Measurements from ENCODE around the gene ARX.

Gene ARX

GRCh38 chrX:24999511-24999910, 16.3 kb downstream of the ARX start:
- Histone ChIP-seq H3K79me2 (ENCODE audit: control insufficient read depth, insufficient read depth, low read length, unreplicated experiment) (no peaks in the 10 kb centered on the region), H3K27me3 (ENCODE audit: insufficient read depth, low read length) (peaks cover 20% of the 10 kb centered on the region), H3K27ac (ENCODE audit: low read depth, low read length) (no peak overlapping the region), H2AFZ (ENCODE audit: low read length, unreplicated experiment) (no peak overlapping the region), H3K4me1 (ENCODE audit: control insufficient read depth, insufficient read depth, low read length, unreplicated experiment) (no peaks in the 10 kb centered on the region), H3K36me3 (ENCODE audit: insufficient read depth, low read length) (no peaks in the 10 kb centered on the region), H3K4me3 (ENCODE audit: low read depth, low read length) (no peak overlapping the region)

GRCh38 chrX:24996096-24996709, 19.6 kb downstream of the ARX start:
- no peaks in the 10 kb centered on the region for H3K4me1 ChIP-seq (ENCODE audit: control insufficient read depth, insufficient read depth, low read length, unreplicated experiment)
- H3K36me3 ChIP-seq (ENCODE audit: insufficient read depth, low read length) = no peaks in the 10 kb centered on the region
- no peaks in the 10 kb centered on the region for H3K79me2 ChIP-seq (ENCODE audit: control insufficient read depth, insufficient read depth, low read length, unreplicated experiment)
- H2AFZ ChIP-seq (ENCODE audit: low read length, unreplicated experiment) = no peak overlapping the region
- no peak overlapping the region for H3K4me3 ChIP-seq (ENCODE audit: low read depth, low read length)
- H3K27ac ChIP-seq (ENCODE audit: low read depth, low read length) = no peak overlapping the region
- H3K27me3 ChIP-seq (ENCODE audit: insufficient read depth, low read length) = no peaks in the 10 kb centered on the region

- Histone ChIP-seq H3K27ac (ENCODE audit: low read depth, low read length) (no peak overlapping the region), H3K4me1 (ENCODE audit: control insufficient read depth, insufficient read depth, low read length, unreplicated experiment) (no peaks in the 10 kb centered on the region), H2AFZ (ENCODE audit: low read length, unreplicated experiment) (no peak overlapping the region), H3K79me2 (ENCODE audit: control insufficient read depth, insufficient read depth, low read length, unreplicated experiment) (no peaks in the 10 kb centered on the region), H3K27me3 (ENCODE audit: insufficient read depth, low read length) (no peaks in the 10 kb centered on the region), H3K36me3 (ENCODE audit: insufficient read depth, low read length) (no peaks in the 10 kb centered on the region), H3K4me3 (ENCODE audit: low read depth, low read length) (no peak overlapping the region)
Observed at GRCh38 chrX:24993879-24994278, 21.9 kb downstream of the ARX start.

- no peaks in the 10 kb centered on the region for H3K27me3 ChIP-seq (ENCODE audit: insufficient read depth, low read length)
- no peak overlapping the region for H3K4me3 ChIP-seq (ENCODE audit: low read depth, low read length)
- no peak overlapping the region for H2AFZ ChIP-seq (ENCODE audit: low read length, unreplicated experiment)
- no peaks in the 10 kb centered on the region for H3K79me2 ChIP-seq (ENCODE audit: control insufficient read depth, insufficient read depth, low read length, unreplicated experiment)
- H3K27ac ChIP-seq (ENCODE audit: low read depth, low read length) = no peak overlapping the region
- no peaks in the 10 kb centered on the region for H3K36me3 ChIP-seq (ENCODE audit: insufficient read depth, low read length)
- H3K4me1 ChIP-seq (ENCODE audit: control insufficient read depth, insufficient read depth, low read length, unreplicated experiment) = no peaks in the 10 kb centered on the region
Observed at GRCh38 chrX:24990535-24990934, 25.2 kb downstream of the ARX start.

- H3K27me3 ChIP-seq (ENCODE audit: insufficient read depth, low read length) = no peaks in the 10 kb centered on the region
- H3K36me3 ChIP-seq (ENCODE audit: insufficient read depth, low read length) = no peaks in the 10 kb centered on the region
- H3K79me2 ChIP-seq (ENCODE audit: control insufficient read depth, insufficient read depth, low read length, unreplicated experiment) = no peaks in the 10 kb centered on the region
- H3K4me3 ChIP-seq (ENCODE audit: low read depth, low read length) = no peak overlapping the region
- no peak overlapping the region for H3K27ac ChIP-seq (ENCODE audit: low read depth, low read length)
- no peak overlapping the region for H2AFZ ChIP-seq (ENCODE audit: low read length, unreplicated experiment)
- no peaks in the 10 kb centered on the region for H3K4me1 ChIP-seq (ENCODE audit: control insufficient read depth, insufficient read depth, low read length, unreplicated experiment)
Observed at GRCh38 chrX:24988314-24988713, 27.5 kb downstream of the ARX start.

GRCh38 chrX:24987731-24988130, 28.0 kb downstream of the ARX start:
- Histone ChIP-seq H3K79me2 (ENCODE audit: control insufficient read depth, insufficient read depth, low read length, unreplicated experiment) (no peaks in the 10 kb centered on the region), H2AFZ (ENCODE audit: low read length, unreplicated experiment) (no peak overlapping the region), H3K27ac (ENCODE audit: low read depth, low read length) (no peak overlapping the region), H3K27me3 (ENCODE audit: insufficient read depth, low read length) (no peaks in the 10 kb centered on the region), H3K4me1 (ENCODE audit: control insufficient read depth, insufficient read depth, low read length, unreplicated experiment) (no peaks in the 10 kb centered on the region), H3K4me3 (ENCODE audit: low read depth, low read length) (no peak overlapping the region), H3K36me3 (ENCODE audit: insufficient read depth, low read length) (no peaks in the 10 kb centered on the region)

GRCh38 chrX:24985120-24985519, 30.6 kb downstream of the ARX start:
- Histone ChIP-seq H3K4me1 (ENCODE audit: control insufficient read depth, insufficient read depth, low read length, unreplicated experiment) (peaks cover 7% of the 10 kb centered on the region), H3K36me3 (ENCODE audit: insufficient read depth, low read length) (no peaks in the 10 kb centered on the region), H3K79me2 (ENCODE audit: control insufficient read depth, insufficient read depth, low read length, unreplicated experiment) (no peaks in the 10 kb centered on the region), H2AFZ (ENCODE audit: low read length, unreplicated experiment) (no peak overlapping the region), H3K27me3 (ENCODE audit: insufficient read depth, low read length) (no peaks in the 10 kb centered on the region), H3K4me3 (ENCODE audit: low read depth, low read length) (no peak overlapping the region), H3K27ac (ENCODE audit: low read depth, low read length) (no peak overlapping the region)

- Histone ChIP-seq H3K27ac (ENCODE audit: low read depth, low read length) (no peak overlapping the region), H3K4me3 (ENCODE audit: low read depth, low read length) (no peak overlapping the region), H3K36me3 (ENCODE audit: insufficient read depth, low read length) (no peaks in the 10 kb centered on the region), H3K79me2 (ENCODE audit: control insufficient read depth, insufficient read depth, low read length, unreplicated experiment) (no peaks in the 10 kb centered on the region), H3K27me3 (ENCODE audit: insufficient read depth, low read length) (no peaks in the 10 kb centered on the region), H3K4me1 (ENCODE audit: control insufficient read depth, insufficient read depth, low read length, unreplicated experiment) (peaks cover 7% of the 10 kb centered on the region), H2AFZ (ENCODE audit: low read length, unreplicated experiment) (no peak overlapping the region)
Observed at GRCh38 chrX:24983931-24984330, 31.8 kb downstream of the ARX start.

GRCh38 chrX:24982306-24982965, 33.3 kb downstream of the ARX start:
- Histone ChIP-seq H3K79me2 (ENCODE audit: control insufficient read depth, insufficient read depth, low read length, unreplicated experiment) (no peaks in the 10 kb centered on the region), H3K4me3 (ENCODE audit: low read depth, low read length) (peak overlapping the region; percentile 56; the same call in 1 of the 2 replicates), H3K27me3 (ENCODE audit: insufficient read depth, low read length) (no peaks in the 10 kb centered on the region), H2AFZ (ENCODE audit: low read length, unreplicated experiment) (peak overlapping the region; percentile 68), H3K4me1 (ENCODE audit: control insufficient read depth, insufficient read depth, low read length, unreplicated experiment) (peaks cover 7% of the 10 kb centered on the region), H3K36me3 (ENCODE audit: insufficient read depth, low read length) (no peaks in the 10 kb centered on the region), H3K27ac (ENCODE audit: low read depth, low read length) (peak overlapping the region; percentile 16; the same call in 1 of the 2 replicates)

GRCh38 chrX:24981030-24981429, 34.7 kb downstream of the ARX start:
- Histone ChIP-seq H3K36me3 (ENCODE audit: insufficient read depth, low read length) (no peaks in the 10 kb centered on the region), H3K4me3 (ENCODE audit: low read depth, low read length) (no peak overlapping the region), H2AFZ (ENCODE audit: low read length, unreplicated experiment) (no peak overlapping the region), H3K4me1 (ENCODE audit: control insufficient read depth, insufficient read depth, low read length, unreplicated experiment) (peaks cover 7% of the 10 kb centered on the region), H3K27ac (ENCODE audit: low read depth, low read length) (no peak overlapping the region), H3K79me2 (ENCODE audit: control insufficient read depth, insufficient read depth, low read length, unreplicated experiment) (no peaks in the 10 kb centered on the region), H3K27me3 (ENCODE audit: insufficient read depth, low read length) (no peaks in the 10 kb centered on the region)

- Histone ChIP-seq H3K79me2 (ENCODE audit: control insufficient read depth, insufficient read depth, low read length, unreplicated experiment) (no peaks in the 10 kb centered on the region), H2AFZ (ENCODE audit: low read length, unreplicated experiment) (no peak overlapping the region), H3K4me1 (ENCODE audit: control insufficient read depth, insufficient read depth, low read length, unreplicated experiment) (peaks cover 7% of the 10 kb centered on the region), H3K27me3 (ENCODE audit: insufficient read depth, low read length) (no peaks in the 10 kb centered on the region), H3K36me3 (ENCODE audit: insufficient read depth, low read length) (no peaks in the 10 kb centered on the region), H3K4me3 (ENCODE audit: low read depth, low read length) (no peak overlapping the region), H3K27ac (ENCODE audit: low read depth, low read length) (no peak overlapping the region)
Observed at GRCh38 chrX:24979081-24979480, 36.7 kb downstream of the ARX start.

Measured in ACC112 (cell line).